ENCODE results near the gene SEZ6L.

- TF ChIP-seq CTCF (IDR thresholded peaks at IDR 0.05; ENCODE audit: low read length), result no peak
- TF ChIP-seq EZH2 (IDR thresholded peaks at IDR 0.05; ENCODE audit: borderline replicate concordance, low read length), result no peak
Observed at GRCh38 chr22:26404851-26405421, 235.7 kb downstream of the SEZ6L start.
